Stimulated activated CD8-positive, alpha-beta memory T cell treated with anti-CD3 and anti-CD28 coated beads, Interleukin-15, amount 100 ng/mL, for 48 hours (primary cell): ENCODE results near the gene FXR1.
"Not testable (repeated sequence)": the region's sequence is repeated elsewhere in the genome, so short reads cannot be mapped to it uniquely, and the experiment has no call there.

Experiments used
- DNase-seq, 2 donors: peaks; one replicate each; pipeline ENCODE4 v3.0.0-alpha.2; 2020; ENCODE audit warnings: low read depth in 2 of 2

Gene FXR1

DNA sequence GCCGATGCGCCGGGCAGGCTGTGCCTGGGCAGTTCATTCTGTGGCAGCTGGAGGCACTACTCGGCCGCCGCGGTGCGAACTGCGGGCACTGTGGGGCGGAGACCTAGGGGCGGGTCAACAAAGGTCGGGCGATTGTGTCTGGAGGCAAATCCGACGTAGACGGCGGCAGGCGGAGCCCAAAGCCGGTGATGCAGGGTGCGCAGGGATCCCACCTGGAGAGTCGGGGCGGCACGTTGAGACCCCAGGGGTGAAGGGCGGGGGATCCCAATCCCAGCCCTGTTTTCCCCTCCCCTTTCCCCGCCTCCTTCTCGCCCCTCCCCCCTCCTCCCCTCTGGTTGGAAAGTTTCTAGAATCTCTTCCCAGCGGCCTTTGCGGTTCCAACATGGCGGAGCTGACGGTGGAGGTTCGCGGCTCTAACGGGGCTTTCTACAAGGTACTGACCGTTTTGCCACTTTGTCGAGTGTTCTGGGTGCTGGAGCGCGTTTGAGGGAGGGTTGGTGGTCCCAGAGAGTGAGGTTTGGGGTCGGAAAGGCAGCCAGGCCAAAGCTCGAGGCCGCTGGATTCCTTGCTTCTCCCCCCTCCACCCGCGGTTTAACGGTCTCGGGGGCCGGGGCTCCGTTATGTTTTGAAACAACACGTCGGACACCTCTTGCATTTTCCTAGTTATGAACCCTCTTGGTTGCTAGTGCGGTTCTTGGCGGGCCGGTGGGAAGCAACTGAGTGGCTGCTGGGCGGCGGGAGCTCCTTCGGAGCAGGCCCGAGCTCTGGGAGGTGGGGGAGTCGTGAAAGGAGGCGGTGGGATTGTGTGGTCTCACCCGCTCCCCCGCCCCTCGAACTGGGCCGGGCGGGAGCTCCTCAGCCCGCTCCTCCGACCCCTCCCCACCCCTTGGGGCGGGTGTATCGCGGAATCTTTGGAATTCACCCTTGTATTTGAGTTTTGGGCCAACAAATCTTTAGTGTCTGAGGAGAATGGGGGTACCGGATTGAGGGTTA, at the start of gene FXR1:
Gene FXR1, plus strand, starts transcription at position 367 of the 993 bp plus-strand sequence. Its CDS starts 16 bp downstream, at position 383.
- peak; percentile 91 for DNase-seq

DNA sequence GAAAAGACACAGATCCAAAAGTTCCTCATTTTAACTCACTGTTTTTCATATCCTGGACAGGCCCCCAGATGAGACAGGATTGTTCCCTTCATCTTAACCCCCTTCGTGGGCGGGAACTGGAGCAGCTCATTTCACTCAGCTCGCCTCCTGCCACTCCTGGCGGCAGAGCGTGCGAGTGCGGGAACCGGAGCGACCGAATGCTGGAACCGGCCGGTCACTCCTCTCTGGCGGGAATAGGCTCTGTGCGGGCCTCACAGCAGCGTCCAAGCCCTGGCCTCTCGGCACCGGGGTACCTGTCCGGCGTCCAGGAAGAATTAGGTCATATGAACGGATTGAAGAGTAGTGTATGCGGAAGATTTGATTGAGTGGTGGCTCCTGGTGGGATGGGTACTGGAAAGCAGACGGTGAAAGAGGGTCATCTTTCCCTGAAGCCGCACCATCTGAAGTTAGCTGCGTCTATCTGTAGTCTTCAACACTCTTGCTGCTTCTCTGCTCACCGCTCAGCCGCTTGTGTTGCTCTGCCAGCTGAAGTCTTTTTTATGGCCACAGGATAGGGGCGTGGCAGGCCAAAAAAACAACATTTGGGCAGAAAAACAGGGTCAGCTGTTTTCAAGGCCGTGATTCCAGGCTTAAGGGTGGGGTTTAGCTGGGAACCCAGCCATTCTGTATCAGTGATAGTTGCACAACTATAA, 42.3 kb upstream of the FXR1 start:
- no peak for DNase-seq

DNA sequence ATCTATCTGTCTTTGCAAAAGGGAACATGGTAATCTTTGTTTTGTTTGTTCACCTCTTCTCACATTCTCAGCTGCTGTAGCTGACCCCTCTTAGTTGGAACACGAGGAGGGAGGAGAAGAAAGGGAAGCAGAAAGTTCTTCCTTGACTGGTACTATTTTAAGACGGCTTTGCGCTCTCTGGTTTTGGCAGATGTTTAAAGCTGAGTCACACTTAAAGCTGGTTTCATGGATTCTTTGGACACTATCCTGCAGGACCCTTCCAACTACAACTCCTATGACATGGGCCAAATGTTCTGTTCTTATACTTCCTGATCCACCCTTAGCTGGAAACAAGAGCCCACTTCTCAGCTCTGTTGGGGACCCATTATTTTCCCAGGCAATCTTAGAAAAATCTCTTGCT, 40.6 kb upstream of the FXR1 start:
- no peak for DNase-seq

DNA sequence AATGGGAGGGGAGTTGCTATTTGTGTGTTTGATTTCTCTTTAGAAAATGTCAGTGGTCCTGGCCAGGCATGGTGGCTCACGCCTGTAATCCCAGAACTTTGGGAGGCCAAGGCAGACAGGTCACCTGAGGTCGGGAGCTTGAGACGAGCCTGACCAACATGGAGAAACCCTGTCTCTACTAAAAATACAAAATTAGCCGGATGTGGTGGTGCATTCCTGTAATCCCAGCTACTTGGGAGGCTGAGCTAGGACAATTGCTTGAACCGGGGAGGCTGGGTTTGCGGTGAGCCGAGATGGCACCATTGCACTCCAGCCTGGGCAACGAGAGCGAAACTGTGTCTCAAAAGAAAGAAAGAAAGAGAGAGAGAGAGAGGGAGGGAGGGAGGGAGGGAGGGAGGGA, 40.0 kb upstream of the FXR1 start:
- not testable (repeated sequence) for DNase-seq

DNA sequence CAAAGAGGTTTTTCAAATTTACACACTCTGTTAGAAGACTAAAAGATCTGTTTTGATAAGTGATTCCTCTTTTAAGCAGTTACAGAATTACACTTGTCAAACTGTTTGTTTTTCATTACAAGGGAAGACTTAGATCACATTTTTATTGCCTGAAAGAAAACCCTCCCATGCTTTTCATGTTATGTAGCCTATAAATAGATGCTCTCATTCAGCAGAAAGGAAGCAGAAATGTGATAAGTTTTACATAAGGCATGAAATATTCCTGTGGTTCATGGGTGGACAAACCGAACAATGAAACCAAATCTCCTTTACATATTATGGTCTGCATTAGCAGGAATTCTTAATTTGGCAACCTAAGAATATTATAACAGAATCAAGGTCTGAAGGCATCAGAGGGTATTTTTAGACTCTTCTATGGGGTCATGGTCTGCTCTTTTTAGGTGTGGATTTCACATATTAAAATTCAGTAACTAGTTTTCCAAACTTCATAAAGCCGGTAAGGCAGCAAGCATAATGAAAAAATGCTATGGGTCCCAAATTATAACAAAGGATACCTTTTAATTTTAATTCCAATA, 37.3 kb upstream of the FXR1 start:
- DNase-seq: no peak

DNA sequence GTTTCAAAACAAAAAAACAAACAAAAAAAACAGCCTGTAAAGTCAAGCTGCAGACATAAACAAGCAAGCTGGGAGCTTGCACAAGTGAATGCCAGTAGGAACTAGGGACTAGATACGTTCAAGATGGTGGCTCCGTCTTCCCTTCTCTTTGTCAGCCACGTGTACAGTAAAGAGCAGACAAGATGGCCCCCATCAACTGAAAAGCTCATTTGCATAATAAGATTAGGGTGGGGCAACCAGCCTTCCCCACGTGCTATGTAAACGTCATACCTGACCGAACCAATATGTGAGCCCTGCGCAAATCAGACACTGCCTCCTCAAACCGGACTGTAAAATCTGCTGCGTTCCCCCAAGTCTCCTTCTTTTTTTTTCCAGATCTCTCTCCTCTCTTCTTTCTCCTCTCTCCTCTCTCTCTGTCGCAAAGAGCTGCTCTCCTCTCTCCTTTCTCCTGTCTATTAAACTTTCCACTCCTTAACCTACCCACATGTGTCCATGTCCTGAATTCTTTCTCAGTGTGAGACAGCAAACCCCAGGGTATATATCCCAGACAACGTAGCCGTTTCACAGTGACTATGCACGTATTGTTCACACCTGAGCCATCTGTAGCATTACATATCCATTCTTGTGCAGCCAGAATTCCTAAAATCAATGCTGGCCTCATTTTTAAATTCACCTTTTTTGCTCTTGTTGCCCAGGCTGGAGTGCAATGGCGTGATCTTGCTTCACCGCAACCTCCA, 31.2 kb upstream of the FXR1 start:
- no peak for DNase-seq

DNA sequence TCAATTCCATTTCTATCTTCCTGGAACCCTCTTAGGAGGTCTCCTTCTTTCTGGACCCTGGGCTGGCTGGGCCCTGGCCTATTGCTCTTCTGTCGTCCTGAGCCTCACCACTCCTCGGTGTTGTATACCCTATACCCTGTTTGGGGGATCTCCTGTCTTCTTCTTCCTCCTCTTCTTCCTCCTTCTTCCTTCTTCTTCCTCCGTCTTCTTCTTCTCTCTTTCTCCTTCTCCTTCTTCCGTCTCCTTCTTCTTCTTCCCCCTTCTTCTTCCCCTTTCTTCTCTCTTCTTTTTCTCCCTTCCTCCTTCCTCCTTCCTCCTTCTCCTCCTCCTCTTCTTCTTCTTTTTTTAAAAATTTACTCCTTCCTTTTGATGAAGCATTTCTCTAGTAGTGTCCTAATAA, 30.4 kb upstream of the FXR1 start:
- no peak for DNase-seq

DNA sequence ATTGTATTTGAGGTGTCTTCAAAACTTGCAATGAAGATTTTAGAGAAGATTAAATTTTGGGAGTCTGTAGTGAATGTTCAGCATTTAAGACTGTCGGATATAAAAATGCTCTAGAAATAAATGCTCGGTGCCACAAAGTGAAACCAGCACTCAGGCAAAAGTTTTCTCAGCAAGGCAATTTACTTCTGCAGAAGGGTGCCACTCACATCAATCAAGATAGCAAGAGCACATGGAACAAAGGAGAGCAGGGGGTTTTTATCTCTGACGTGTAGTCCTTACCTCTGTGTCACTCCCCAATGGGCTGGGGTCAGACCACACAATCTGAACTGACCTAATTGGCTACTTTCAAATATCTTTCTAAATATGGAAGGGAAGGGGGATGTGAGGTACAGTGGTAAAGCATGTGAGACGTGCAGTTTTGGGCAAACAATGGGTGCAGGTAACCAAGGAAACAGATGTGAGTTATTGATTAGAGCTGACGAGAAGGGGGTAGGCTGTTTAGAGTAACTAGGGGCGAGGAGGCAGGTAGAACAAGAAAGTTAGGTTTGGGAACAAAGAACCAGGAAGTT, 23.4 kb upstream of the FXR1 start:
- no peak for DNase-seq

DNA sequence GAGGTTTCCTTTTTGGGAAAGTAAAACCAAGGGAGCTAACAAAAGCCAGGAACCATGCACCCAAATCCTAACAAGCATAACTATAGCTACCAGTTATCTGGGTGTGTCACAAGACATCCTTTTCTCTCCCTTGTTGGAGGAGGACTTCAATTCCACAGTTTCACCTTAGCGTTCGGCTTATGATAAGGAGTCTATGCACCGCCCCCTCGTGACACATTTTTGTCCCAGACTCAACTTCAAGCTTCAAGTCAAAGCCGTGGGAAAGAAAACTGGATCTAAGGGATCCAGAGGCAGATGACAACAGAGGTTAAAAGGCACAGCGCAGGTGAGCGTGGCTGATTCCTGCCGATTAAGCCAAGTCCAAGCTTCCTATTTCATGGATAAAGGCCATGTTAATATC, 13.9 kb upstream of the FXR1 start:
- DNase-seq: no peak

DNA sequence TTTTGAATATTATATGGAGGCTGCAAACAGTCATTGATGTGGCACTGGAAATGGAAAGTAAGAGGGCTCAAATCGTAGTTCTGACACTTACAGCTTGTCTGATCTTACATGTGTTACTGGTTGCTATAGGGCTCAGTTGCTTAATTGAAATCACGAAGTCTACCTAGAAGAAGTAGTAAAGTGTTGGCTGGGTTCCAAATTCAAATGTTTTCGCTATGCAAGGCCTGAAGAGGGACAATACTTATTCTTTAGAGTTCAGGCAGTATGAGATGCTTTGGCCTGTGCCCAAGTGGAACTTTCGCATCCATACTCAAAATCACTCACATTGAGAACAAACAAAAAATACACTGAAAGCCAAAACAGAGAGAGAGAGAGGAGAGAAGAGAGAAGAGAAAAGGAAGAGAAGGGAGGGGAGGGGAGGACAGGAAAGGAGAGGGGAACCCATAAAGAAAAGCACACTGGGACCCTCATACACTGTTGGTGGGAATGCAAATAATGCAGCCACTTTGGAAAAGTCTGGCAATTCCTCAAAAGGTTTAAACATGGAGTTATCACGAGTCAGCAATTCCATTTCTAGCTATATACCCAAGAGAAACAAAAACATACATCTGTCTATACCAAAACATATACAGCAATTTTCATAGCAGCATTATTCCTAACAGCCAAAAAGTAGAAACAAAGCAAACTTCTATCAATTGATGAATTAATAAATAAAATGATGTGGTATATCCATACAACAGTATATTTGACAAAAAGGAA, 2.9 kb upstream of the FXR1 start:
- no peak for DNase-seq

DNA sequence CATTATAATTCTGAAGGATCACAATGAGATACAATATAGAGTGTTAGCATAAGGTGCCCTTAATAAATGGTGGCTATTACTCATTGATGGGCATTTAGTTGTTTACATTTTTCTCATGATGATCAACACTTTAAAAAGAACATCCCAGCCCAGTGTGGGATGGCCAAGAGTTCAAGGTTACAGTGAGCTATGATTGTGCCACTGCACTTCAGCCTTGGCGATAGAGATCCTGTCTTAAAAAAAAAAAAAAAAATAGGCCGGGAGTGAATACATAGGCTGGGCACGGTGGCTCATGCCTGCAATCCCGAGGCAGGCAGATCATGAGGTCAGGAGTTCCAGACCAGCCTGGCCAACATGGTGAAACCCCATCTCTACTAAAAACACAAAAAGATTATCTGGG, 1.6 kb upstream of the FXR1 start:
- no peak for DNase-seq

DNA sequence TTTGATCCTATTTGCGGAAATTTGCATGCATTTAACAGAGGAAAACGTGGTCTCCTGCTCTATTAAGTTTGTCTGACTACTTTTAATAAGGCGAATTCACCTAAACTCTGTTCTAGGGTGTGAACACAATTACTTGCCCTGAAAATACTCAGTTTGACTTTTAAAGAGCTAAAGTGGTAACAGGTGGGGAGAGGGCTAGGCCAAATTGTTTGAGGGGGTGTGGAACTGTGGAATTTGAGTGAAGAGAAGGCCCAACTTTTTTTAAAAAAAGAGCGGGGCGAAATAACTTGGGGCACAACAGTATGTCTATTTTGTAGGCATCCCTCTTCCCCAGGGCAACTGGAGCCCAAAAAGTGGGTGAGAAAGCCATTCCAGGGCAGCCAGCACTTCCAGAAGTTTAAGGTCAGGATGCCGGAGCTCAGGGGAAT, 580 bp upstream of the FXR1 start:
- DNase-seq: no peak

DNA sequence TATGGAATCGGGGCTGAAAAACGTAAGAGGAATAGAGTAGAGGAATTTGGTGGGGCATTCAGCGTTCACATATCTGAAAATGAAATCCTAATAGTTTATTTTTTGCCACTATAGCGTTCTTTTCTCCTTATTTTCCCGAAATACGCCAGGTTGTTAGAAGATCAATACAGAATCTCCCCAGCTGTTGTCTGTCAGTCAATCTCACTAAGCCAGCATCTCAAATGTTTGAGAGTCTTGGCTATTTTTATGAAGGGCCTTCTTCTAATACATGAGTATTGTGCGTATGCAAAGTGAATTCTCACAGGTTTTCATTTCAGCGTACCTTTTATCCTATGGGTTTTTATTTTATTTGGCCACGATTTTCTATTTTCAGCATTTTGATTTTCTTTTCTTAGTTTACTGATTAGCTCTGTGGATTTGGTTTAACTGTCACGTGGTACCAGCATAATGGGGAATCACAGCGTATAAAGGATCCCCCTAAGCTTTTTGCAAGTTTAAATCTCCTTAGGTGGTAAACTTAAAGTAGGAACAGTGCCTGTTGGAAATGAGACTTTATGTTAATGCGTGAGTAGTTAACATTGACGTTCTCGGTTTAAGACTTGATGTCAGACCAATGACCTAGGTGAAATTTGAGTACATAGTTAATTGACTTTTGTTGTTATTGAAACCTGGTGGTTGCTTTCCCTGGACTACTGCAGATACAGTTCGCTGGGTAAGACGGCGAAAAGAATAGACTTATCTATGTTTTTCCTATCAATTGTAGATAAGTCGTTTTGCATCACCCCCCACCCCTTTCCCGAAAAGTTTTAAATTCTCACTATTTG, 1.3 kb downstream of the FXR1 start:
- DNase-seq: no peak

DNA sequence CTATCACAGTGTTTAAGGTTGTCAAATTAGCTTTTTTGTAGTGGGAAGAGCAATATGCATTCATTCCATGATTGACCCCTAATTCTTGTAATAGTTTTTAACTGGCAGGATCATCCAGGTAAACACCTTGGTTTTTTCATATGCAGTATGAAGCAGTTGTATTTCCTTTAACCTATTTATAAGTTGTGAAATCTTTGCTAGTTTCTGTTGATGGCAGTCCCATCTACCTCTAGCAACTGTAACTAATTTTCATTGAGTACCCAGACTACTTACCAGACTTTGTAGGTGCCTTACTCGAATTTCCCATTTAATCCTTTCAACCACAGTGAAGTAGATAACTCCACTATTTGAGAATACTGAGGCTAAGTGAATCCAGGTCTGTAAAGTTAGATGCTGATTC, 6.1 kb downstream of the FXR1 start:
- no peak for DNase-seq

DNA sequence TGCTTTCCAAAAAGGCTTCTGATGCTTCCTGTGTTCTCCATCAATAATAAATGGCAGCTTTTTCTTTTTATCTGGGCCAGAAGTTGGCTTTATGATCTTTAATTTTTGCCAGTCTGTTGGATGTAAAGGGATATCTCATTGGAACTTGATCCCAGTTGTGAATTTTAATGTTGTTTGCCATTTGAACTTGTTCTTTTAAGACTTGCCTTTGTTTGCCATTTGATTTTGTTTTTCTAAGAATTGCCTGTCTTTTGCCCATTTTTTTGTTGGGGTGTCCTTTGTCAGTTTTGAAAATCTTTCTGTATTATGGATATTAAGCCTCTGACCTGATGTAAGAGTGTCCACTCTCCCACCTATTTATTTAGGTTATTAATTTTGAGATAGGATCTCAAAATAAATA, 9.8 kb downstream of the FXR1 start:
- no peak for DNase-seq

DNA sequence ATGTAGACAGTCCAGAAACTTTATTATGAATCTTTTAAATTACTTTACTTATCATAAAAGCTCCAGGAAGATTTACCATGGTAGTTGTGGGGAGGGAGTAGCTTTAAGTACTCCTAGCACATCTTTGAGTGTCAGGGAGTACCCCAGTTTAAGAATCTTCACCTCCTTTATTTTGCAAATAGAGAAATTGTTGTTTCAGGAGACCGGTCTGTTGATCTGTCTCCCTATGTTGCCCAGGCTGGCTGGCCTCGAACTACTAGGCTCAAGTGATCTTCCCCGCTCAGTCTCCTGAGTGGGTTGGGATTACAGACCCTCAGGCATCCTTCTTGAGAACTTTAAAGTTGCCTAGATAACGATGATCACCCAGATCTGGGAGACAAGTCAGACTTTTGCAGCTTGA, 11.1 kb downstream of the FXR1 start:
- no peak for DNase-seq

DNA sequence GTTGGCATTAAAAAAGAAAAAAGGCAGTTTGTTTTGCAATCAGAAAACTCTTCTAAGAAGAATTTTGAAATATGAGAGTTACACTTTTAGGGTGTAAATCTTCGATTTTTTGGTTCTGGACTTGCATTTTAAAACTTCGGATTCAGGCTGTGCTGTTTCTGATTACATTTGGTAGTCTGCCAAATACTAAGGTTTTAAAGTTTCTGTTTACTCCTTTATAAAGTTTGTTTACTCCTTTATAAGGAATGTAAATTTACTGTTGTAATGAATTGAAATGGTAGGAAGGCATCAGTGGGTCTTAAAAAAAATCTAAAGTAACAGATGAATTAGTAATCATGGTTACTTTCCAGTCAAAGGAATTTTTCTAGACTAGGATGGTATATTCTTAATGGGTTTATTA, 14.1 kb downstream of the FXR1 start:
- no peak for DNase-seq

DNA sequence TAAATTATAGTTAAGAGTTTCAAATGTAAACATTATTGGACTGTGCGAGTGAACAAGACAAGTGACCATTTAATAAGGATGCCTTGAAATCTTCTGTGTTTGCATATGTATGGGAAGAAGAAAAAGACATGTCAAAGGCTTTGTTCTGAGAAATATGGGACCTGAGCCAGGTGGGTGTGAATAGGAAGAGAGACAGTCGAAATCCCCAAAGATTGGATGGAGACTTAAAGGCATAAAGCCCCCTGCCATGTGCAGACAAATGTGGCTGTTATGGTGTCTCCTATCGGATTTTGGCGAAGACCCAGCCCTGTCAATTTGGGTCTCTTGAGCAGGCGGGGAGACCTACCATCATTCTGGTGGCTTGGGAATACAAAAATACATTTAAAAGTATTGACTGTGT, 16.9 kb downstream of the FXR1 start:
- no peak for DNase-seq

DNA sequence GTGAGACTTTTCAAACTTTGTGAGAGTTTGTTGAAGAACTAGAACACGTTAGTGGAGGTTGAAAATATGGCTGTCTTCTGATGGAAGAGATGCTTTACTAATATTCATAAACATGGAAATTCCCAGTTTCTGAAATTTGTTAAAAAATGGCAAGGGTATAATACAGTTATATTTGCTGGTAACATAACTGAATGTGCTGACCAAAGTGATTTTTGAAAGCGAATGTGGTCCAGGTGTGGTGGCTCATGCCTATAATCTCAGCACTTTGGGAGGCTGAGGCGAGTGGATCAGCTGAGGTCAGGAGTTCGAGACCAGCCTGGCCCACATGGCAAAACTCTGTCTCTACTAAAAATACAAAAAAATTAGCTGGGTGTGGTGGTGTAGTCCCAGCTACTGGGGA, 18.1 kb downstream of the FXR1 start:
- no peak for DNase-seq

DNA sequence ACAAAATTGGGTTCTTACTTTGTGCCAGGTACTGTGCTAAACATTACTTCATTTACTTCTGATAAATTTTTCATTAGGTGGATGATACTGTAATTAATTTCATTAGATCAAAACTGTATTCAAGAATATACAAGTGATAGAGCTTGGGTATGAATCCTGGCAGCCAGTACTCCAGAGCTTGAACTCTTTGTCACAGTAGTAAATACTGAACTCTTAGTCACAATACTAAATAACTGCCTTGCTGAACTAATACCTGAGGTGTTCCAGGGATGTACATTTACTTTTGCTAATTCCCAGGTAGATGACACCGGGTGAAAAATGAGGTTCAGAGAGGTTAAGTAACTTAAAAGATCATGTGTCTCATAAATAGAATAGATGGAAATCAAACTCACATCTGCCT, 20.3 kb downstream of the FXR1 start:
- no peak for DNase-seq
